PC-3 (cell line): ENCODE results near the gene RIPOR2. TPM values are rescaled to one million over a fixed set of nuclear protein-coding genes. Genes with fewer than 3 reads are reported as not detected.

Experiments used
- ATAC-seq: fragments of 200-7000 bp; cut with Tn5 transposase; 2 replicates; pipeline ENCODE4 v1.9.1; 2020; ENCODE audit warnings: mild to moderate bottlenecking, moderate library complexity
- BruUV-seq: library from RNA; stranded (reverse); fragments of 400-500 nt; replicated peaks from 2 replicates; lab custom pipeline; 2021; lab: Mats Ljungman, UMichigan
- CTCF ChIA-PET: fragments of 300-600 bp; sonication (Branson Sonifier 250); formaldehyde crosslinking; loops from one replicate; lab custom pipeline; 2022; ENCODE audit warnings: antibody characterized with exemption; lab: Charles Lee
- POLR2A ChIA-PET: fragments of 300-600 bp; sonication (Branson Sonifier 250); formaldehyde crosslinking; loops from one replicate; lab custom pipeline; 2022; ENCODE audit warnings: antibody characterized with exemption; ENCODE audit not compliant: unreplicated experiment; lab: Charles Lee
- DNase-seq: peaks from one replicate; pipeline ENCODE4 v3.0.0-alpha.2; 2015
- H2AFZ ChIP-seq: fragments of 300-600 bp; sonication (generic); 2 replicates; pipeline ENCODE4 v1.6.0; 2016; ENCODE audit warnings: antibody characterized with exemption, low read length
- H3F3A ChIP-seq: fragments of 300-600 bp; sonication (generic); one replicate; pipeline ENCODE4 v1.6.0; 2017; ENCODE audit warnings: antibody characterized with exemption, low read length, control low read depth, mild to moderate bottlenecking; ENCODE audit not compliant: unreplicated experiment
- H3K27ac ChIP-seq: fragments of 300-600 bp; sonication (generic); 2 replicates; pipeline ENCODE4 v1.5.1; 2016; ENCODE audit warnings: mild to moderate bottlenecking, low read length
- H3K27me3 ChIP-seq: fragments of 300-600 bp; sonication (generic); 2 replicates; pipeline ENCODE4 v1.6.1; 2016; ENCODE audit warnings: low read length, mixed read lengths
- H3K36me3 ChIP-seq: fragments of 300-600 bp; sonication (generic); 2 replicates; pipeline ENCODE4 v1.6.1; 2016; ENCODE audit warnings: low read depth, mixed run types, low read length, mixed read lengths
- H3K4me1 ChIP-seq: fragments of 300-600 bp; sonication (generic); 2 replicates; pipeline ENCODE4 v1.5.1; 2016; ENCODE audit warnings: low read length; ENCODE audit not compliant: insufficient read depth
- H3K4me2 ChIP-seq: fragments of 300-600 bp; sonication (generic); 2 replicates; pipeline ENCODE4 v1.6.0; 2016; ENCODE audit warnings: low read length
- H3K4me3 ChIP-seq: fragments of 300-600 bp; sonication (generic); 2 replicates; pipeline ENCODE4 v1.5.1; 2016; ENCODE audit warnings: mild to moderate bottlenecking, low read length, mixed read lengths
- H3K79me2 ChIP-seq: fragments of 300-600 bp; sonication (generic); 2 replicates; pipeline ENCODE4 v1.6.1; 2017; ENCODE audit warnings: low read length, mixed read lengths
- H3K9ac ChIP-seq: fragments of 300-600 bp; sonication (generic); 2 replicates; pipeline ENCODE4 v1.6.0; 2016; ENCODE audit warnings: mild to moderate bottlenecking, low read length
- H3K9me2 ChIP-seq: fragments of 300-600 bp; sonication (generic); replicated peaks from 2 replicates; pipeline ENCODE4 v1.6.1; 2016; ENCODE audit warnings: mixed run types, low read length, mixed read lengths
- H3K9me3 ChIP-seq: fragments of 300-600 bp; sonication (generic); 2 replicates; pipeline ENCODE4 v1.6.1; 2016; ENCODE audit warnings: low read length, mixed read lengths
- H4K20me1 ChIP-seq: fragments of 300-600 bp; sonication (generic); 2 replicates; pipeline ENCODE4 v1.6.1; 2016; ENCODE audit warnings: low read length, mixed read lengths
- EZH2 ChIP-seq: fragments of 300-600 bp; sonication (generic); IDR thresholded peaks from one replicate; pipeline ENCODE4 v1.6.1; 2017; ENCODE audit warnings: antibody characterized with exemption, mild to moderate bottlenecking, low read length; ENCODE audit not compliant: unreplicated experiment
- EZH2phosphoT487 ChIP-seq: fragments of 300-600 bp; sonication (generic); IDR thresholded peaks from 2 replicates; pipeline ENCODE4 v1.6.1; 2018; ENCODE audit warnings: mild to moderate bottlenecking, antibody characterized with exemption, low read length, borderline replicate concordance
- intact Hi-C: fragments of 100-400 bp; cut with micrococcal nuclease; formaldehyde crosslinking; loops from 2 replicates; pipeline ENCODE4 v1.9.0; 2023
- total RNA-seq: library from RNA; depleted of rRNA; stranded (reverse); fragments of >200 nt; gene quantifications from 2 replicates; pipeline ENCODE4 v1.2.3, GENCODE V29; 2014
- TF ChIP-seq, protein P1 (sequence below): fragments of 300-600 bp; sonication (generic); conservative IDR thresholded peaks from 2 replicates; pipeline ENCODE4 v1.5.1; 2017; ENCODE audit warnings: antibody characterized with exemption, low read depth, mild to moderate bottlenecking, low read length

RIPOR2 gene
- total RNA-seq, 1 experiment from 2014 or later, result 0.44 TPM

DNA sequence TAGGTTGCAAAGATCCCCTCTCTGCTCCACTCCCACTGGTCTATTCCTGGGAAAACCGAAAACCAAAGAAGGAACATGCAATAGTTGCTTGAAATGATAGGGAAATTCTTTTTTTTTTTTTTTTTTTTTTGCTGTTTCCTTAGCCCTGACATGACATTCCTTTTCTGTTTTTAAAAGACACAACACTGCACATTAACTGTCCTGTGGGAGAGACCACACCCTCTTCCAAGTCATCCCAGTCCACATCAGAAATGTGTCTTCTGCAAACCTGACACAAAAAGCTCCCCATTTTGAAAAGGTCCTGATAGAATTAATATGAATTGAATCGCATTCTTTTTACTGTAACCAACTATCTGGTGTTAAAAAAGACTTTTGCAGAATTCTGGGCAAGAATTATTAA lies 43.4 kb upstream of the RIPOR2 start:
- no TSS peak for BruUV-seq
- Histone ChIP-seq H3K27ac (no peak overlapping the region), H2AFZ (no peak overlapping the region), H3K4me1 (no peaks in the 10 kb centered on the region), H3K4me2 (no peak overlapping the region), H3F3A (no peaks in the 10 kb centered on the region), H3K4me3 (no peak overlapping the region), H3K27me3 (no peaks in the 10 kb centered on the region), H3K9ac (no peak overlapping the region), H3K36me3 (no peaks in the 10 kb centered on the region), H3K9me3 (no peaks in the 10 kb centered on the region), H4K20me1 (no peaks in the 10 kb centered on the region), H3K79me2 (no peaks in the 10 kb centered on the region), H3K9me2 (no peaks in the 10 kb centered on the region)
- ATAC-seq, result no peak
- POLR2A ChIA-PET, result no interaction called here
- no peak for DNase-seq
- TF ChIP-seq, protein P1, sequence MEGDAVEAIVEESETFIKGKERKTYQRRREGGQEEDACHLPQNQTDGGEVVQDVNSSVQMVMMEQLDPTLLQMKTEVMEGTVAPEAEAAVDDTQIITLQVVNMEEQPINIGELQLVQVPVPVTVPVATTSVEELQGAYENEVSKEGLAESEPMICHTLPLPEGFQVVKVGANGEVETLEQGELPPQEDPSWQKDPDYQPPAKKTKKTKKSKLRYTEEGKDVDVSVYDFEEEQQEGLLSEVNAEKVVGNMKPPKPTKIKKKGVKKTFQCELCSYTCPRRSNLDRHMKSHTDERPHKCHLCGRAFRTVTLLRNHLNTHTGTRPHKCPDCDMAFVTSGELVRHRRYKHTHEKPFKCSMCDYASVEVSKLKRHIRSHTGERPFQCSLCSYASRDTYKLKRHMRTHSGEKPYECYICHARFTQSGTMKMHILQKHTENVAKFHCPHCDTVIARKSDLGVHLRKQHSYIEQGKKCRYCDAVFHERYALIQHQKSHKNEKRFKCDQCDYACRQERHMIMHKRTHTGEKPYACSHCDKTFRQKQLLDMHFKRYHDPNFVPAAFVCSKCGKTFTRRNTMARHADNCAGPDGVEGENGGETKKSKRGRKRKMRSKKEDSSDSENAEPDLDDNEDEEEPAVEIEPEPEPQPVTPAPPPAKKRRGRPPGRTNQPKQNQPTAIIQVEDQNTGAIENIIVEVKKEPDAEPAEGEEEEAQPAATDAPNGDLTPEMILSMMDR, result no peak
- TF ChIP-seq EZH2 (no peak), EZH2phosphoT487 (no peak)
- CTCF ChIA-PET, result no interaction called here
- intact Hi-C loops, result no loop called here

DNA sequence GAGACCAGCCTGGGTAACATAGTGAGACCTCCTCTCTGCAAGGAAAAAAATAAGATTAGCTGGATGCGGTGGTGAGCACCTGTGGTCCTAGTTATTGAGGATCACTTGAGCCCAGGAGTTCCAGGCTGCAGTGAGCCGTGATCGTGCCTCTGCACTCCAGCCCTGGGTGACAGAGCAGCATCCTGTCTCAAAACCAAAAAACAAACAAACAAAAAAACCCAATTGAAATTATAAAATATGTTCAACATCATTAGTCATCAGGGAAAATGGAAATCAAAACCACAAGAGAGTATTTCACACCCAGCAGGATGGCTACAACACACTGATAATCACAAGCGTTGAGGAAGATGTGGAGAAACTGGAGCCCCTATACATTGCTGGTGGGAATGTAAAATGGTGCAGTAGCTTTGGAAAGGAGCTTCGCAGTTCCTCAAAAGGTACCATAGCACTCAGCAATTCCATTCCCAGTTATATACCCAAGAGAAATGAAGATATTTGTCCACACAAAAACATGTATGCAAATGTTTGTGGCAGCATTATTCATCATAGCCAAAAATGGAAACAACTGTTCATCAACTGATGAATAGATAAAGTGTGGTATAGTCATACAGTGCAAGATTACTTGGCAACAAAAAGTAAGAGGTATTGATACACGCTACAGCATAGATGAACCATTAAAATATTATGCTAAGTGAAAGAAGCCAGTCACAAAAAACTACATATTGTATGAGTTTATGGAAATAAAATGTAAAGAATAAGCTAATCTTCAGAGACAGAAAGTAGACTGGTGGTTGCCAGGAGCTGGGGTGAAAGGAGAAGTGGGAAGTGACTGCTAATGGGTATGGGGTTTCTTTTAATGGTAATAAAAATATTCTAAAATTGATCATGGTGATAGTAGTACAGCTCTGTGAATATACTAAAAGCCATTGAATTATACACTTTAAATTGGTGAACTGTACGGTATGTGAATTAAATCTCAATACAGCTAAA lies 38.7 kb upstream of the RIPOR2 start:
- POLR2A ChIA-PET, result no interaction called here

More for the DNA sequence above, 38.7 kb upstream of the RIPOR2 start:
- TF ChIP-seq, protein P1, result no peak
- TF ChIP-seq EZH2 (no peak), EZH2phosphoT487 (no peak)
- no TSS peak for BruUV-seq
- Histone ChIP-seq H3K36me3 (no peaks in the 10 kb centered on the region), H3K27me3 (no peaks in the 10 kb centered on the region), H3K9me3 (no peaks in the 10 kb centered on the region), H3K79me2 (no peaks in the 10 kb centered on the region), H3K4me3 (no peak overlapping the region), H2AFZ (no peak overlapping the region), H3F3A (no peaks in the 10 kb centered on the region), H3K4me1 (no peaks in the 10 kb centered on the region), H3K27ac (no peak overlapping the region), H3K9ac (no peak overlapping the region), H3K9me2 (no peaks in the 10 kb centered on the region), H3K4me2 (no peak overlapping the region), H4K20me1 (no peaks in the 10 kb centered on the region)
- DNase-seq (peak; percentile 7), ATAC-seq (no peak)
- CTCF ChIA-PET, result no interaction called here
- intact Hi-C loops, result no loop called here
